Liver (tissue), 3 donors: ENCODE measurements around the gene HADHA.

Source experiments
- SP1 ChIP-seq: IDR thresholded peaks from 2 replicates; pipeline ENCODE4 v1.6.1; 2018; ENCODE audit warnings: antibody characterized with exemption, mild to moderate bottlenecking
- TAF1 ChIP-seq: conservative IDR thresholded peaks from 2 replicates; pipeline ENCODE4 v1.6.1; 2016; ENCODE audit warnings: antibody characterized with exemption, mild to moderate bottlenecking
- YY1 ChIP-seq: IDR thresholded peaks from 2 replicates; pipeline ENCODE4 v1.6.1; 2016; ENCODE audit warnings: antibody characterized with exemption, mild to moderate bottlenecking
- TF ChIP-seq, protein P1 (sequence below): IDR thresholded peaks from 2 replicates; pipeline ENCODE4 v1.6.1; 2016; ENCODE audit warnings: antibody characterized with exemption, mild to moderate bottlenecking
- TF ChIP-seq, protein P2 (sequence below): fragments of 150-350 bp; IDR thresholded peaks from 2 replicates; pipeline ENCODE4 v1.5.1; 2017; ENCODE audit warnings: improper control_type of control experiment, low read depth, low read length; ENCODE audit not compliant: missing input control
- TF ChIP-seq, protein P3 (sequence below): IDR thresholded peaks from 2 replicates; pipeline ENCODE4 v1.6.1; 2016; ENCODE audit warnings: antibody characterized with exemption
- TF ChIP-seq, protein P4 (sequence below): IDR thresholded peaks from 2 replicates; pipeline ENCODE4 v1.6.1; 2016; ENCODE audit warnings: antibody characterized with exemption
- donor health status: healthy.
- donor health status: healthy.

DNA sequence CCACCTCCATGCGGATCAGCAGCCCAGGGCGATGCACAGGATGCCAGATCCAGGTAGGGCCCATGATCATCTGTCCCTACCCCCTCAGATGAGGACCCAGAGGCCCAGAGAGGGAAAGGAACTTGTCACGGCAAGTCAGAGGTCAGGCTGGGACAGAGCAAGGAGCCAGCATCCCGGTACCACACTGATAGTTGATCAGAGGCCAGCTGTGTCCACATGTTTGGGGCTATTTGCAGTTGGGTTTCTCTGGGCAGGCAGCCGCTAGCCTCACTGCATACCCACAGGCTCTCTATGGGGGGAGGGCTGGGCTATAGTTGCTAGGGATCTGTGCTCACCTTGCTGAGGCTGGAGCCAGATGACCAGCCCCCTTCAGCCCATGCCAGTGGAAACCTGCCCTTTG lies 62.0 kb downstream of the HADHA start:
- TF ChIP-seq, protein P1, sequence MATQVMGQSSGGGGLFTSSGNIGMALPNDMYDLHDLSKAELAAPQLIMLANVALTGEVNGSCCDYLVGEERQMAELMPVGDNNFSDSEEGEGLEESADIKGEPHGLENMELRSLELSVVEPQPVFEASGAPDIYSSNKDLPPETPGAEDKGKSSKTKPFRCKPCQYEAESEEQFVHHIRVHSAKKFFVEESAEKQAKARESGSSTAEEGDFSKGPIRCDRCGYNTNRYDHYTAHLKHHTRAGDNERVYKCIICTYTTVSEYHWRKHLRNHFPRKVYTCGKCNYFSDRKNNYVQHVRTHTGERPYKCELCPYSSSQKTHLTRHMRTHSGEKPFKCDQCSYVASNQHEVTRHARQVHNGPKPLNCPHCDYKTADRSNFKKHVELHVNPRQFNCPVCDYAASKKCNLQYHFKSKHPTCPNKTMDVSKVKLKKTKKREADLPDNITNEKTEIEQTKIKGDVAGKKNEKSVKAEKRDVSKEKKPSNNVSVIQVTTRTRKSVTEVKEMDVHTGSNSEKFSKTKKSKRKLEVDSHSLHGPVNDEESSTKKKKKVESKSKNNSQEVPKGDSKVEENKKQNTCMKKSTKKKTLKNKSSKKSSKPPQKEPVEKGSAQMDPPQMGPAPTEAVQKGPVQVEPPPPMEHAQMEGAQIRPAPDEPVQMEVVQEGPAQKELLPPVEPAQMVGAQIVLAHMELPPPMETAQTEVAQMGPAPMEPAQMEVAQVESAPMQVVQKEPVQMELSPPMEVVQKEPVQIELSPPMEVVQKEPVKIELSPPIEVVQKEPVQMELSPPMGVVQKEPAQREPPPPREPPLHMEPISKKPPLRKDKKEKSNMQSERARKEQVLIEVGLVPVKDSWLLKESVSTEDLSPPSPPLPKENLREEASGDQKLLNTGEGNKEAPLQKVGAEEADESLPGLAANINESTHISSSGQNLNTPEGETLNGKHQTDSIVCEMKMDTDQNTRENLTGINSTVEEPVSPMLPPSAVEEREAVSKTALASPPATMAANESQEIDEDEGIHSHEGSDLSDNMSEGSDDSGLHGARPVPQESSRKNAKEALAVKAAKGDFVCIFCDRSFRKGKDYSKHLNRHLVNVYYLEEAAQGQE, result no peak
- TF ChIP-seq TAF1 (no peak), YY1 (no peak), SP1 (no peak)
- TF ChIP-seq, protein P2, sequence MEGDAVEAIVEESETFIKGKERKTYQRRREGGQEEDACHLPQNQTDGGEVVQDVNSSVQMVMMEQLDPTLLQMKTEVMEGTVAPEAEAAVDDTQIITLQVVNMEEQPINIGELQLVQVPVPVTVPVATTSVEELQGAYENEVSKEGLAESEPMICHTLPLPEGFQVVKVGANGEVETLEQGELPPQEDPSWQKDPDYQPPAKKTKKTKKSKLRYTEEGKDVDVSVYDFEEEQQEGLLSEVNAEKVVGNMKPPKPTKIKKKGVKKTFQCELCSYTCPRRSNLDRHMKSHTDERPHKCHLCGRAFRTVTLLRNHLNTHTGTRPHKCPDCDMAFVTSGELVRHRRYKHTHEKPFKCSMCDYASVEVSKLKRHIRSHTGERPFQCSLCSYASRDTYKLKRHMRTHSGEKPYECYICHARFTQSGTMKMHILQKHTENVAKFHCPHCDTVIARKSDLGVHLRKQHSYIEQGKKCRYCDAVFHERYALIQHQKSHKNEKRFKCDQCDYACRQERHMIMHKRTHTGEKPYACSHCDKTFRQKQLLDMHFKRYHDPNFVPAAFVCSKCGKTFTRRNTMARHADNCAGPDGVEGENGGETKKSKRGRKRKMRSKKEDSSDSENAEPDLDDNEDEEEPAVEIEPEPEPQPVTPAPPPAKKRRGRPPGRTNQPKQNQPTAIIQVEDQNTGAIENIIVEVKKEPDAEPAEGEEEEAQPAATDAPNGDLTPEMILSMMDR, result no peak
- TF ChIP-seq, protein P3, sequence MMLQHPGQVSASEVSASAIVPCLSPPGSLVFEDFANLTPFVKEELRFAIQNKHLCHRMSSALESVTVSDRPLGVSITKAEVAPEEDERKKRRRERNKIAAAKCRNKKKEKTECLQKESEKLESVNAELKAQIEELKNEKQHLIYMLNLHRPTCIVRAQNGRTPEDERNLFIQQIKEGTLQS, result no peak
- TF ChIP-seq, protein P4, sequence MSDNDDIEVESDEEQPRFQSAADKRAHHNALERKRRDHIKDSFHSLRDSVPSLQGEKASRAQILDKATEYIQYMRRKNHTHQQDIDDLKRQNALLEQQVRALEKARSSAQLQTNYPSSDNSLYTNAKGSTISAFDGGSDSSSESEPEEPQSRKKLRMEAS, result no peak
